GM12878 (cell line): ENCODE results near the gene DOCK2. TPM values are rescaled to one million over a fixed set of nuclear protein-coding genes. Genes with fewer than 3 reads are reported as not detected.

Source experiments
- ATF7 ChIP-seq: fragments of 450-650 bp; IDR thresholded peaks from 2 replicates; pipeline ENCODE4 v1.6.1; 2016; ENCODE audit warnings: low read depth, mild to moderate bottlenecking
- BCL11A ChIP-seq: IDR thresholded peaks from 2 replicates; pipeline ENCODE4 v1.6.1; 2011; ENCODE audit warnings: low read depth, low read length
- BRCA1 ChIP-seq: IDR thresholded peaks from 2 replicates; pipeline ENCODE4 v1.6.1; 2011; ENCODE audit warnings: low read depth, low read length, improper control_type of control experiment
- E2F4 ChIP-seq: IDR thresholded peaks from 2 replicates; pipeline ENCODE4 v1.6.1; 2012; ENCODE audit warnings: low read depth, low read length, improper control_type of control experiment
- EP300 ChIP-seq, 2 experiments: fragments of 150-350 bp in 1 of 2; IDR thresholded peaks; 2 replicates each; pipeline ENCODE4 v1.6.1; 2011 to 2012; ENCODE audit warnings: low read depth in 2 of 2, low read length in 2 of 2, borderline replicate concordance in 1 of 2, improper control_type of control experiment in 1 of 2, inconsistent platforms in 1 of 2; ENCODE audit not compliant: control insufficient read depth in 1 of 2
- ETV6 ChIP-seq, 2 experiments: fragments of 450-650 bp in 1 of 2; IDR thresholded peaks in 1 of 2; conservative IDR thresholded peaks in 1 of 2; 2 replicates each; pipeline ENCODE4 v1.6.1; 2014; ENCODE audit warnings: antibody characterized with exemption in 1 of 2, borderline replicate concordance in 1 of 2, low read depth in 1 of 2, mild to moderate bottlenecking in 1 of 2, moderate library complexity in 1 of 2
- HCFC1 ChIP-seq: fragments of 150-350 bp; IDR thresholded peaks from 2 replicates; pipeline ENCODE4 v1.6.1; 2014; ENCODE audit warnings: low read length
- HDAC2 ChIP-seq: fragments of 200-600 bp; sonication (generic); IDR thresholded peaks from 2 replicates; pipeline ENCODE4 v1.6.1; 2017
- HDGF ChIP-seq: fragments of 450-650 bp; IDR thresholded peaks from 2 replicates; pipeline ENCODE4 v1.6.1; 2016; ENCODE audit warnings: antibody characterized with exemption
- IRF4 ChIP-seq: IDR thresholded peaks from 2 replicates; pipeline ENCODE4 v1.6.1; 2011; ENCODE audit warnings: low read depth, low read length
- JUNB ChIP-seq: IDR thresholded peaks from 2 replicates; pipeline ENCODE4 v1.6.1; 2016; ENCODE audit warnings: antibody characterized with exemption, mild to moderate bottlenecking
- NFXL1 ChIP-seq: fragments of 450-650 bp; IDR thresholded peaks from 2 replicates; pipeline ENCODE4 v1.6.1; 2017; ENCODE audit warnings: antibody characterized with exemption, mild to moderate bottlenecking, borderline replicate concordance
- NR2C2 ChIP-seq: IDR thresholded peaks from 2 replicates; pipeline ENCODE4 v1.6.1; 2011; ENCODE audit warnings: borderline replicate concordance, low read depth; ENCODE audit not compliant: control insufficient read depth, insufficient read length
- POLR2A ChIP-seq: IDR thresholded peaks from 2 replicates; pipeline ENCODE4 v1.6.1; 2011; ENCODE audit warnings: low read depth, mild to moderate bottlenecking, low read length
- RAD51 ChIP-seq: fragments of 450-650 bp; IDR thresholded peaks from 2 replicates; pipeline ENCODE4 v1.6.1; 2016; ENCODE audit warnings: moderate library complexity, mild to moderate bottlenecking, inconsistent platforms
- SMC3 ChIP-seq: IDR thresholded peaks from 2 replicates; pipeline ENCODE4 v1.6.1; 2011; ENCODE audit warnings: low read length, improper control_type of control experiment, borderline replicate concordance
- SPI1 ChIP-seq: IDR thresholded peaks from 2 replicates; pipeline ENCODE4 v1.6.1; 2011; ENCODE audit warnings: low read depth, mild to moderate bottlenecking, low read length, moderate library complexity, borderline replicate concordance; ENCODE audit not compliant: insufficient read depth
- STAT3 ChIP-seq: IDR thresholded peaks from 2 replicates; pipeline ENCODE4 v1.6.1; 2011; ENCODE audit warnings: low read depth, low read length, improper control_type of control experiment
- TARDBP ChIP-seq: IDR thresholded peaks from 2 replicates; pipeline ENCODE4 v1.6.1; 2016; ENCODE audit warnings: borderline replicate concordance
- USF1 ChIP-seq: IDR thresholded peaks from 2 replicates; pipeline ENCODE4 v1.6.1; 2011; ENCODE audit warnings: borderline replicate concordance, low read depth, mild to moderate bottlenecking, moderate library complexity, mixed read lengths, low read length; ENCODE audit not compliant: insufficient read depth; ENCODE audit errors: extremely low read length
- ZBED1 ChIP-seq: IDR thresholded peaks from 2 replicates; pipeline ENCODE4 v1.6.1; 2016; ENCODE audit warnings: borderline replicate concordance
- ZZZ3 ChIP-seq: IDR thresholded peaks from 2 replicates; pipeline ENCODE4 v1.6.1; 2011; ENCODE audit warnings: low read depth; ENCODE audit not compliant: control insufficient read depth, insufficient read length
- polyA plus RNA-seq, 11 experiments: library from polyadenylated mRNA; depleted of rRNA in 4 of 11; unstranded in 6 of 11; stranded (reverse) in 5 of 11; fragments of >200 nt; fragmentation: Nextera tagmentation in 4 of 11; fragmentation: Illumina TruSeq in 1 of 11; extraction: Ambion mirVana in 4 of 11; extraction: Trizol in 1 of 11; gene quantifications; 1 replicate in 1 of 11; 2 replicates in 10 of 11; pipeline versions ENCODE4 v1.2.1 to v1.2.3, GENCODE V29; 2011 to 2016; ENCODE audit warnings: inconsistent platforms in 2 of 11, missing spikeins in 2 of 11, low read depth in 1 of 11
- total RNA-seq, 4 experiments: library from RNA; depleted of rRNA in 3 of 4; stranded (reverse); fragments of >200 nt in 3 of 4; fragmentation: Illumina TruSeq in 1 of 4; extraction: Trizol in 1 of 4; gene quantifications; 2 replicates each; pipeline versions ENCODE4 v1.2.1 to v1.2.3, GENCODE V29; 2013 to 2021
- TF ChIP-seq, protein P1 (sequence below): IDR thresholded peaks from 2 replicates; pipeline ENCODE4 v1.6.1; 2011; ENCODE audit warnings: borderline replicate concordance, low read depth, mild to moderate bottlenecking, moderate library complexity, low read length; ENCODE audit not compliant: insufficient read depth, poor library complexity, severe bottlenecking
- TF ChIP-seq, protein P2 (sequence below): fragments of 450-650 bp; formaldehyde crosslinking; IDR thresholded peaks from 2 replicates; pipeline ENCODE4 v1.4.0; 2022; ENCODE audit warnings: mild to moderate bottlenecking, moderate library complexity

The DOCK2 gene
- total and polyA plus RNA-seq, 10 of the 15 experiments (the other 5 are each of a cell fraction or from before 2014, with no cell fraction given) = 34.2 to 192 (median 118) TPM

DNA sequence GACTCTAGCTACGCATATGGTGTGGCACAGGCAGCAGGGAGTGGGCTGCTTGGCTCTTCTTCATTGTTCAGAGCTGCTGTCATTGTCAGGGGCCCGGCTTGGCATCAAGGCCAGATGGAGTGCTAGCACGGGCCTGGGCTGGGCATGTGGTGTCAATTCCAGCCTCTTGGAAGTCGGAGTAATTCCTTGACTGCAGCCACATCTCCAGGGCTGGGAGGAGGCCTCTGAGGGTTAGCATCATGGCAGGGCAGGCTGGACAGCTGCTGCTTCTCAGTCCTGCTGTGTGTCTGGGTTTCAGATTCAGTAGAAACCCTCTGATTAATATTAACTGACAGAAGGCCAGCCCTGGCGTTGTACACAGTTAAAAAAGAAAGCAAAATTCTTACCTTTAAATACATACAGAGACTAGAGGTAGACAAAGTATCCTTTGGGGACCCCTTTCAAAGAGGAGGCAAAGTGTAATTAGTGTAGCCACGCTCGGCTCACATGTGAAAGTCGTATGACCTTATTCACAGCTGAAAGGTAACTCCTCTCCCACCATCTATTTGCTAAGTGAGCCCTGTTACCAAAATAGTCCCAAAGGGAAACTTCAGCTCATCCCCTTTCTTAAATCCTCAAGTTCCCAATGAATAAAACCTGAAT, 126.4 kb downstream of the DOCK2 start (continued):
- no peak for TF ChIP-seq ETV6 (conservative IDR thresholded peaks at IDR 0.05 in 1 of 2, IDR thresholded peaks at IDR 0.05 in 1 of 2; ENCODE audit: borderline replicate concordance in 1 of 2, low read depth in 1 of 2)
- TF ChIP-seq, protein P1, sequence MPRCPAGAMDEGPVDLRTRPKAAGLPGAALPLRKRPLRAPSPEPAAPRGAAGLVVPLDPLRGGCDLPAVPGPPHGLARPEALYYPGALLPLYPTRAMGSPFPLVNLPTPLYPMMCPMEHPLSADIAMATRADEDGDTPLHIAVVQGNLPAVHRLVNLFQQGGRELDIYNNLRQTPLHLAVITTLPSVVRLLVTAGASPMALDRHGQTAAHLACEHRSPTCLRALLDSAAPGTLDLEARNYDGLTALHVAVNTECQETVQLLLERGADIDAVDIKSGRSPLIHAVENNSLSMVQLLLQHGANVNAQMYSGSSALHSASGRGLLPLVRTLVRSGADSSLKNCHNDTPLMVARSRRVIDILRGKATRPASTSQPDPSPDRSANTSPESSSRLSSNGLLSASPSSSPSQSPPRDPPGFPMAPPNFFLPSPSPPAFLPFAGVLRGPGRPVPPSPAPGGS = no peak
- TF ChIP-seq BRCA1 = no peak
- TF ChIP-seq, protein P2, sequence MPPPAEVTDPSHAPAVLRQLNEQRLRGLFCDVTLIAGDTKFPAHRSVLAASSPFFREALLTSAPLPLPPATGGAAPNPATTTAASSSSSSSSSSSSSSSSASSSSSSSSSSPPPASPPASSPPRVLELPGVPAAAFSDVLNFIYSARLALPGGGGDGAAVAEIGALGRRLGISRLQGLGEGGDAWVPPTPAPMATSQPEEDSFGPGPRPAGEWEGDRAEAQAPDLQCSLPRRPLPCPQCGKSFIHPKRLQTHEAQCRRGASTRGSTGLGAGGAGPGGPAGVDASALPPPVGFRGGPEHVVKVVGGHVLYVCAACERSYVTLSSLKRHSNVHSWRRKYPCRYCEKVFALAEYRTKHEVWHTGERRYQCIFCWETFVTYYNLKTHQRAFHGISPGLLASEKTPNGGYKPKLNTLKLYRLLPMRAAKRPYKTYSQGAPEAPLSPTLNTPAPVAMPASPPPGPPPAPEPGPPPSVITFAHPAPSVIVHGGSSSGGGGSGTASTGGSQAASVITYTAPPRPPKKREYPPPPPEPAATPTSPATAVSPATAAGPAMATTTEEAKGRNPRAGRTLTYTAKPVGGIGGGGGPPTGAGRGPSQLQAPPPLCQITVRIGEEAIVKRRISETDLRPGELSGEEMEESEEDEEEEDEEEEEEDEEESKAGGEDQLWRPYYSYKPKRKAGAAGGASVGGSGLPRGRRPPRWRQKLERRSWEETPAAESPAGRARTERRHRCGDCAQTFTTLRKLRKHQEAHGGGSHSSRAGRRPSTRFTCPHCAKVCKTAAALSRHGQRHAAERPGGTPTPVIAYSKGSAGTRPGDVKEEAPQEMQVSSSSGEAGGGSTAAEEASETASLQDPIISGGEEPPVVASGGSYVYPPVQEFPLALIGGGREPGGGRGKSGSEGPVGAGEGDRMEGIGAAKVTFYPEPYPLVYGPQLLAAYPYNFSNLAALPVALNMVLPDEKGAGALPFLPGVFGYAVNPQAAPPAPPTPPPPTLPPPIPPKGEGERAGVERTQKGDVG (CRISPR knock-in tag) = no peak
- no peak for TF ChIP-seq HCFC1
- TF ChIP-seq RAD51 = 0 out of 2 replicates have a peak, but pooled peaks have one; percentile 33
- TF ChIP-seq SPI1 = no peak
- no peak for TF ChIP-seq SMC3
- TF ChIP-seq TARDBP = no peak
- TF ChIP-seq JUNB = no peak
- no peak for TF ChIP-seq NFXL1
- no peak for TF ChIP-seq HDAC2
- 0 out of 4 replicates have a peak, but pooled peaks of 1 of the 2 experiments have one; percentile 19 for TF ChIP-seq EP300 (IDR thresholded peaks at IDR 0.05; ENCODE audit: borderline replicate concordance in 1 of 2, control insufficient read depth in 1 of 2, low read depth in 2 of 2, low read length in 2 of 2)
- no peak for TF ChIP-seq BCL11A
- TF ChIP-seq NR2C2 = no peak
- TF ChIP-seq USF1 = no peak
- TF ChIP-seq E2F4 = no peak
- no peak for TF ChIP-seq IRF4
- TF ChIP-seq ZBED1 = no peak
- no peak for TF ChIP-seq HDGF
- TF ChIP-seq POLR2A = no peak
- no peak for TF ChIP-seq STAT3
- TF ChIP-seq ATF7 = peak; percentile 43; the same call in 1 of the 2 replicates
- no peak for TF ChIP-seq ZZZ3
